PC-9 (cell line): Measurements from ENCODE around the gene CEL.
"Not testable (repeated sequence)": the region's sequence is repeated elsewhere in the genome, so short reads cannot be mapped to it uniquely, and the experiment has no call there.

ENCODE experiments used
- EZH2 ChIP-seq: fragments of 200-600 bp; sonication (generic); IDR thresholded peaks from 2 replicates; pipeline ENCODE4 v1.8.0; 2017; ENCODE audit warnings: antibody characterized with exemption, low read depth
- TF ChIP-seq, protein P1 (sequence below): fragments of 200-600 bp; sonication (generic); conservative IDR thresholded peaks from 2 replicates; pipeline ENCODE4 v1.6.1; 2017; ENCODE audit warnings: mixed run types, antibody characterized with exemption, mild to moderate bottlenecking, moderate library complexity

DNA sequence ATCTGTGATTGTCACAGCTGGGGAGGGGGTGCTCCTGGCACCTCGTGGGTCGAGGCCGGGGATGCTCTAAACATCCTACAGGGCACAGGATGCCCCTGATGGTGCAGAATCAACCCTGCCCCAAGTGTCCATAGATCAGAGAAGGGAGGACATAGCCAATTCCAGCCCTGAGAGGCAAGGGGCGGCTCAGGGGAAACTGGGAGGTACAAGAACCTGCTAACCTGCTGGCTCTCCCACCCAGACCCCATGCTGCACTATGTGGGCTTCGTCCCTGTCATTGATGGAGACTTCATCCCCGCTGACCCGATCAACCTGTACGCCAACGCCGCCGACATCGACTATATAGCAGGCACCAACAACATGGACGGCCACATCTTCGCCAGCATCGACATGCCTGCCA is 6.7 kb downstream of the CEL start:
- TF ChIP-seq EZH2, result not testable (repeated sequence)
- TF ChIP-seq, protein P1, sequence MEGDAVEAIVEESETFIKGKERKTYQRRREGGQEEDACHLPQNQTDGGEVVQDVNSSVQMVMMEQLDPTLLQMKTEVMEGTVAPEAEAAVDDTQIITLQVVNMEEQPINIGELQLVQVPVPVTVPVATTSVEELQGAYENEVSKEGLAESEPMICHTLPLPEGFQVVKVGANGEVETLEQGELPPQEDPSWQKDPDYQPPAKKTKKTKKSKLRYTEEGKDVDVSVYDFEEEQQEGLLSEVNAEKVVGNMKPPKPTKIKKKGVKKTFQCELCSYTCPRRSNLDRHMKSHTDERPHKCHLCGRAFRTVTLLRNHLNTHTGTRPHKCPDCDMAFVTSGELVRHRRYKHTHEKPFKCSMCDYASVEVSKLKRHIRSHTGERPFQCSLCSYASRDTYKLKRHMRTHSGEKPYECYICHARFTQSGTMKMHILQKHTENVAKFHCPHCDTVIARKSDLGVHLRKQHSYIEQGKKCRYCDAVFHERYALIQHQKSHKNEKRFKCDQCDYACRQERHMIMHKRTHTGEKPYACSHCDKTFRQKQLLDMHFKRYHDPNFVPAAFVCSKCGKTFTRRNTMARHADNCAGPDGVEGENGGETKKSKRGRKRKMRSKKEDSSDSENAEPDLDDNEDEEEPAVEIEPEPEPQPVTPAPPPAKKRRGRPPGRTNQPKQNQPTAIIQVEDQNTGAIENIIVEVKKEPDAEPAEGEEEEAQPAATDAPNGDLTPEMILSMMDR, result not testable (repeated sequence)
